K562 (cell line): ENCODE results near the gene RUVBL1. TPM values are rescaled to one million over a fixed set of nuclear protein-coding genes. Genes with fewer than 3 reads are reported as not detected.

Experiments
- ATF7 ChIP-seq: fragments of 450-650 bp; IDR thresholded peaks from 2 replicates; pipeline ENCODE4 v1.7.1; 2014; ENCODE audit warnings: mild to moderate bottlenecking, moderate library complexity
- BMI1 ChIP-seq: fragments of 150-350 bp; IDR thresholded peaks from 2 replicates; pipeline ENCODE4 v1.6.1; 2014; ENCODE audit warnings: low read length
- DMBX1 ChIP-seq: fragments of 250-450 bp; sonication (Bioruptor Pico); IDR thresholded peaks from 2 replicates; pipeline ENCODE4 v1.8.0; 2022; ENCODE audit warnings: inconsistent platforms, mild to moderate bottlenecking, moderate library complexity, borderline replicate concordance
- ETV5 ChIP-seq: sonication (generic); formaldehyde crosslinking; IDR thresholded peaks from 2 replicates; pipeline ENCODE4 v1.4.0; 2020; ENCODE audit warnings: low read depth, mild to moderate bottlenecking, missing genetic modification reagents
- FOXJ3 ChIP-seq: sonication (generic); formaldehyde crosslinking; IDR thresholded peaks from 2 replicates; pipeline ENCODE4 v1.4.0; 2020; ENCODE audit warnings: mild to moderate bottlenecking, missing genetic modification reagents
- GABPA ChIP-seq: fragments of 200-800 bp; sonication (Bioruptor generic); conservative IDR thresholded peaks from 2 replicates; pipeline ENCODE4 v1.6.1; 2016; ENCODE audit warnings: low read depth, missing genetic modification characterization, missing compliant biosample characterization
- HES1 ChIP-seq: fragments of 450-650 bp; IDR thresholded peaks from 2 replicates; pipeline ENCODE4 v1.6.1; 2016; ENCODE audit warnings: low read depth, mild to moderate bottlenecking, moderate library complexity
- LARP7 ChIP-seq: fragments of 450-650 bp; IDR thresholded peaks from 2 replicates; pipeline ENCODE4 v1.6.1; 2016
- MBD1 ChIP-seq: fragments of 250-450 bp; sonication (Bioruptor Pico); IDR thresholded peaks from 2 replicates; pipeline ENCODE4 v1.8.0; 2022; ENCODE audit warnings: inconsistent platforms
- MEIS2 ChIP-seq: fragments of 450-650 bp; IDR thresholded peaks from 2 replicates; pipeline ENCODE4 v1.6.1; 2014; ENCODE audit warnings: mild to moderate bottlenecking; ENCODE audit not compliant: partially characterized antibody
- NCOR1 ChIP-seq: fragments of 450-650 bp; IDR thresholded peaks from 2 replicates; pipeline ENCODE4 v1.6.1; 2016; ENCODE audit warnings: mild to moderate bottlenecking, moderate library complexity
- PTRF ChIP-seq: fragments of 450-650 bp; IDR thresholded peaks from 2 replicates; pipeline ENCODE4 v1.6.1; 2016; ENCODE audit warnings: mild to moderate bottlenecking, missing genetic modification characterization, missing compliant biosample characterization
- RBM14 ChIP-seq: fragments of 200-400 bp; formaldehyde crosslinking; IDR thresholded peaks from 2 replicates; pipeline ENCODE4 v1.6.1; 2018; ENCODE audit warnings: low read depth, mild to moderate bottlenecking, low read length, moderate library complexity, borderline replicate concordance; ENCODE audit not compliant: insufficient read depth
- SIN3A ChIP-seq, 2 experiments: fragments of 150-350 bp in 1 of 2; IDR thresholded peaks; 2 replicates each; pipeline ENCODE4 v1.6.1; 2011 to 2016; ENCODE audit warnings: borderline replicate concordance in 2 of 2, low read depth in 2 of 2, low read length in 2 of 2, mild to moderate bottlenecking in 2 of 2, moderate library complexity in 2 of 2; ENCODE audit not compliant: control insufficient read depth in 1 of 2
- SMAD1 ChIP-seq: fragments of 150-350 bp; IDR thresholded peaks from 2 replicates; pipeline ENCODE4 v1.6.1; 2014; ENCODE audit warnings: low read length, low read depth; ENCODE audit not compliant: partially characterized antibody
- SNIP1 ChIP-seq: fragments of 450-650 bp; IDR thresholded peaks from 2 replicates; pipeline ENCODE4 v1.7.1; 2017; ENCODE audit warnings: low read depth, mild to moderate bottlenecking
- TAF1 ChIP-seq: IDR thresholded peaks from 2 replicates; pipeline ENCODE4 v1.6.1; 2011; ENCODE audit warnings: mild to moderate bottlenecking, low read length, moderate library complexity; ENCODE audit not compliant: insufficient read depth, control insufficient read depth, severe bottlenecking; ENCODE audit errors: extremely low read depth
- TAF9B ChIP-seq: fragments of 450-650 bp; IDR thresholded peaks from 2 replicates; pipeline ENCODE4 v1.6.1; 2018; ENCODE audit warnings: mild to moderate bottlenecking; ENCODE audit not compliant: partially characterized antibody
- ZC3H4 ChIP-seq: sonication (generic); formaldehyde crosslinking; IDR thresholded peaks from 2 replicates; pipeline ENCODE4 v1.9.0; 2021; ENCODE audit warnings: missing genetic modification reagents, borderline replicate concordance
- ZFP36 ChIP-seq: fragments of 150-350 bp; IDR thresholded peaks from 2 replicates; pipeline ENCODE4 v1.6.1; 2018; ENCODE audit warnings: low read length, low read depth; ENCODE audit not compliant: partially characterized antibody
- ZNF431 ChIP-seq: sonication (generic); formaldehyde crosslinking; IDR thresholded peaks from 2 replicates; pipeline ENCODE4 v1.8.0; 2022; ENCODE audit warnings: mild to moderate bottlenecking, missing genetic modification reagents
- ZNF766 ChIP-seq: fragments of 200-800 bp; sonication (Bioruptor generic); conservative IDR thresholded peaks from 2 replicates; pipeline ENCODE4 v1.6.1; 2016; ENCODE audit warnings: missing genetic modification characterization, missing compliant biosample characterization
- polyA plus RNA-seq, 8 experiments: library from polyadenylated mRNA; depleted of rRNA in 4 of 8; stranded (reverse) in 5 of 8; unstranded in 3 of 8; fragments of >200 nt; fragmentation: Nextera tagmentation in 2 of 8; fragmentation: Illumina TruSeq in 1 of 8; extraction: Ambion mirVana in 2 of 8; extraction: Trizol in 1 of 8; gene quantifications; 2 replicates each; pipeline versions ENCODE4 v1.2.1 to v1.2.3, GENCODE V29; 2011 to 2014; ENCODE audit warnings: inconsistent platforms in 1 of 8, missing spikeins in 1 of 8
- total RNA-seq, 7 experiments: library from RNA; depleted of rRNA in 6 of 7; stranded (reverse); fragments of >200 nt in 6 of 7; fragmentation: Illumina TruSeq in 2 of 7; extraction: Trizol in 2 of 7; gene quantifications; 2 replicates each; pipeline versions ENCODE4 v1.2.1 to v1.2.3, GENCODE V29; 2011 to 2021; ENCODE audit warnings: low replicate concordance in 1 of 7
- TF ChIP-seq, protein P1 (sequence below): IDR thresholded peaks from 3 replicates; pipeline ENCODE4 v1.6.1; 2011; ENCODE audit warnings: borderline replicate concordance, mild to moderate bottlenecking, moderate library complexity; ENCODE audit not compliant: insufficient read length; ENCODE audit errors: extremely low read depth

The RUVBL1 gene
- total and polyA plus RNA-seq, 9 of the 15 experiments (the other 6 are each of a cell fraction or from before 2014, with no cell fraction given), result 20.7 to 147 (median 113) TPM

DNA sequence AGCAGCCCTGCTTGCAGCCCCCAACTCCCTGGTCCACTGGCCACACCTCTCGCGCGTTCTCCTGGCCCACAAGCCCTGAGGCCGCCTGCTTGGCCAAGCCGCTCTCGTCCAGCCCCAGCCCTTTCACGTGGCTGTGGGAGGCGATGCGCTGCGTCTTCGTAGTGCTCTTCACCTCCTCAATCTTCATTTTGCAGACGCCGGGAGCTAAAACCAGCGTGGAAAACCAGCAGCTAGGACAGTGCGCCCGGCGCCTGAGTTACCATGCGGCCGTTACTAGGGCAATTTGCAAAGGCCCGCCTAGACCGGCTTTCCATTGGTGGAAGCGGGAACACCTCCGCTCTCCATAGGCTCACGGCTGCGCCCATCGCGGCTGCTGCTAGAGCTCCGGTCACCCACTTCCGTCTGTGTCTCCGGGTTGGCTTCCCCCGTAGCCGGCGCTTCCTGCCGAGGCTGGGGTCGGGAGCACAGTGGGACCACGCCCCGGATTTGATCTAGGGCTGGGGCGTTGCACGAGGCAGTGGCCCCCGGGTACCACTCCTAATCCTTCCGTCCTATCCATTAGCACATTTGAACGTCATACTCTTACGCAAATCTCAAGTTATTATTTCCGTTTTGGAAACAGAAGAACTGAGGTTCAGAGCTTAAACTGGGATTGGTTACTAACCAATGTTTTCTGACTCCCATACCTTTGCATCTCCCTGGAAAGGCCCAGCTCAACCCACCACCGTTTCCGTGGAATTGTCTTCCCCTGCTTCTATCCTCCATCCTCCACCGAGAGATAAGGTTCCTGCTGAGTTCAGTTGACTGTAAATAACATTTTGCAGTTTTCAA, at the start of gene RUVBL1 (continued):
- TF ChIP-seq, protein P1, sequence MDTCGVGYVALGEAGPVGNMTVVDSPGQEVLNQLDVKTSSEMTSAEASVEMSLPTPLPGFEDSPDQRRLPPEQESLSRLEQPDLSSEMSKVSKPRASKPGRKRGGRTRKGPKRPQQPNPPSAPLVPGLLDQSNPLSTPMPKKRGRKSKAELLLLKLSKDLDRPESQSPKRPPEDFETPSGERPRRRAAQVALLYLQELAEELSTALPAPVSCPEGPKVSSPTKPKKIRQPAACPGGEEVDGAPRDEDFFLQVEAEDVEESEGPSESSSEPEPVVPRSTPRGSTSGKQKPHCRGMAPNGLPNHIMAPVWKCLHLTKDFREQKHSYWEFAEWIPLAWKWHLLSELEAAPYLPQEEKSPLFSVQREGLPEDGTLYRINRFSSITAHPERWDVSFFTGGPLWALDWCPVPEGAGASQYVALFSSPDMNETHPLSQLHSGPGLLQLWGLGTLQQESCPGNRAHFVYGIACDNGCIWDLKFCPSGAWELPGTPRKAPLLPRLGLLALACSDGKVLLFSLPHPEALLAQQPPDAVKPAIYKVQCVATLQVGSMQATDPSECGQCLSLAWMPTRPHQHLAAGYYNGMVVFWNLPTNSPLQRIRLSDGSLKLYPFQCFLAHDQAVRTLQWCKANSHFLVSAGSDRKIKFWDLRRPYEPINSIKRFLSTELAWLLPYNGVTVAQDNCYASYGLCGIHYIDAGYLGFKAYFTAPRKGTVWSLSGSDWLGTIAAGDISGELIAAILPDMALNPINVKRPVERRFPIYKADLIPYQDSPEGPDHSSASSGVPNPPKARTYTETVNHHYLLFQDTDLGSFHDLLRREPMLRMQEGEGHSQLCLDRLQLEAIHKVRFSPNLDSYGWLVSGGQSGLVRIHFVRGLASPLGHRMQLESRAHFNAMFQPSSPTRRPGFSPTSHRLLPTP, result no peak
- TF ChIP-seq GABPA (tag) (peak; percentile 99), MBD1 (CRISPR knock-in tag) (no peak), SNIP1 (no peak), ETV5 (CRISPR knock-in tag) (peak; percentile 50; the same call in 1 of the 2 replicates), PTRF (tag) (no peak), RBM14 (no peak), MEIS2 (no peak), BMI1 (no peak), ZNF766 (no peak), ATF7 (peak; percentile 81), ZNF431 (CRISPR knock-in tag) (no peak), HES1 (no peak), ZFP36 (no peak), DMBX1 (CRISPR knock-in tag) (0 out of 2 replicates have a peak, but pooled peaks have one; percentile 63), FOXJ3 (CRISPR knock-in tag) (no peak), ZC3H4 (no peak), TAF1 (peak; percentile 69), LARP7 (no peak), SMAD1 (no peak), SIN3A (IDR thresholded peaks at IDR 0.05; ENCODE audit: borderline replicate concordance in 2 of 2, control insufficient read depth in 1 of 2, low read depth in 2 of 2, low read length in 2 of 2) (peak; percentile 84 to 91; a peak in 3 of 4 replicates), TAF9B (peak; percentile 32), NCOR1 (no peak)
